ENCODE data around the gene TRIM21.
A peak's percentile ranks its signal among the peaks of the same experiment; 100 is the strongest.
"Not testable (repeated sequence)": the region's sequence is repeated elsewhere in the genome, so short reads cannot be mapped to it uniquely, and the experiment has no call there.

Gene TRIM21

GRCh38 chr11:4393209-4393857 lies at the start of gene TRIM21:
TRIM21 (minus strand) TSS chr11:4393702; CDS start chr11:4390409, 3,293 bp downstream.
- DNase-seq = peak in 50 of 51 donors; percentile 1 to 76 (median 45)

- no peak for DNase-seq
Measured at GRCh38 chr11:4441515-4441914, 48.0 kb upstream of the TRIM21 start.

GRCh38 chr11:4436411-4436810 lies 42.9 kb upstream of the TRIM21 start:
- no peak for DNase-seq

GRCh38 chr11:4433856-4434255 lies 40.4 kb upstream of the TRIM21 start:
- no peak for DNase-seq

GRCh38 chr11:4430051-4430450 lies 36.5 kb upstream of the TRIM21 start:
- DNase-seq = no peak

- DNase-seq = no peak
Measured at GRCh38 chr11:4418403-4418802, 24.9 kb upstream of the TRIM21 start.

GRCh38 chr11:4416816-4417215 lies 23.3 kb upstream of the TRIM21 start:
- DNase-seq = no peak

GRCh38 chr11:4416306-4416705 lies 22.8 kb upstream of the TRIM21 start:
- no peak for DNase-seq

GRCh38 chr11:4406206-4406605 lies 12.7 kb upstream of the TRIM21 start:
- DNase-seq = not testable (repeated sequence)

- DNase-seq = no peak
Measured at GRCh38 chr11:4393858-4394223, 339 bp upstream of the TRIM21 start.

- DNase-seq = no peak
Measured at GRCh38 chr11:4388221-4388620, 5.3 kb downstream of the TRIM21 start.

- no peak for DNase-seq
Measured at GRCh38 chr11:4385978-4386740, 7.3 kb downstream of the TRIM21 start.

- DNase-seq = no peak
Measured at GRCh38 chr11:4381901-4382300, 11.6 kb downstream of the TRIM21 start.

GRCh38 chr11:4375431-4376140 lies 17.9 kb downstream of the TRIM21 start:
- no peak for DNase-seq

GRCh38 chr11:4370166-4370565 lies 23.3 kb downstream of the TRIM21 start:
- DNase-seq = no peak

GRCh38 chr11:4368286-4368685 lies 25.2 kb downstream of the TRIM21 start, which contains the start of gene OR52B4:
OR52B4 (minus strand) TSS chr11:4368386; CDS start chr11:4368295, 91 bp downstream.
- DNase-seq = no peak

- not testable (repeated sequence) for DNase-seq
Measured at GRCh38 chr11:4348142-4348541, 45.4 kb downstream of the TRIM21 start.

- DNase-seq = not testable (repeated sequence)
Measured at GRCh38 chr11:4345366-4345765, 48.1 kb downstream of the TRIM21 start.

Measured in hypothalamus (tissue), 51 donors.